Astrocyte of the cerebellum (primary cell): ENCODE measurements around the gene PPIC.
"Not testable (repeated sequence)": the region's sequence is repeated elsewhere in the genome, so short reads cannot be mapped to it uniquely, and the experiment has no call there.

Experiments
- DNase-seq: peaks from one replicate; pipeline ENCODE4 v3.0.0-alpha.2; 2011; ENCODE audit warnings: low read depth
- H3K4me3 ChIP-seq: 2 replicates; pipeline ENCODE4 v1.5.1; 2011; ENCODE audit warnings: mild to moderate bottlenecking, low read depth, low read length, moderate library complexity
- in situ Hi-C: cut with HindIII; loops from 2 replicates; pipeline ENCODE4 v1.10.0; 2017; ENCODE audit warnings: low sequenced_read_pairs
- TF ChIP-seq, protein P1 (sequence below): IDR thresholded peaks from 2 replicates; pipeline ENCODE4 v1.5.1; 2012; ENCODE audit warnings: low read length, low read depth, moderate library complexity, mild to moderate bottlenecking; ENCODE audit errors: missing control alignments

PPIC gene

DNA sequence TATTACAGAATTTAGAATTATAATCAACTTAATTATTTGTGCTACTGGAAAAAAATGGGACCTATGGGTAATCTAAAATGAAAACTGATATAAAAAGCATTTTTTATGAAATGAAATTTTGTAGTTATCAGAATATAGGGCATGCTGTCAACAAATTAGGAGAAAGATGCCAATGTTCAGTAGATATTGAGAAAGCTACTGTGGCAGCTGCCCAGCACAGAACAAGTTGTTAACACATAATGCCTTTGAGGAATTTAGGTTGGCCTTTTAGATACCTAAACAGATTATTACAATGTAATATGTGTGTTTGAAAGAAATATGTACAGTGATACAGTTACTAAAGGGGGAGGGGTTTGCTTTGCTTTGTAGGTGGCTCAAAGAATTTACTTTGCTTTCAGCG, 54.1 kb downstream of the PPIC start:
- in situ Hi-C loops: no loop called here
- H3K4me3 ChIP-seq: no peak overlapping the region
- TF ChIP-seq, protein P1, sequence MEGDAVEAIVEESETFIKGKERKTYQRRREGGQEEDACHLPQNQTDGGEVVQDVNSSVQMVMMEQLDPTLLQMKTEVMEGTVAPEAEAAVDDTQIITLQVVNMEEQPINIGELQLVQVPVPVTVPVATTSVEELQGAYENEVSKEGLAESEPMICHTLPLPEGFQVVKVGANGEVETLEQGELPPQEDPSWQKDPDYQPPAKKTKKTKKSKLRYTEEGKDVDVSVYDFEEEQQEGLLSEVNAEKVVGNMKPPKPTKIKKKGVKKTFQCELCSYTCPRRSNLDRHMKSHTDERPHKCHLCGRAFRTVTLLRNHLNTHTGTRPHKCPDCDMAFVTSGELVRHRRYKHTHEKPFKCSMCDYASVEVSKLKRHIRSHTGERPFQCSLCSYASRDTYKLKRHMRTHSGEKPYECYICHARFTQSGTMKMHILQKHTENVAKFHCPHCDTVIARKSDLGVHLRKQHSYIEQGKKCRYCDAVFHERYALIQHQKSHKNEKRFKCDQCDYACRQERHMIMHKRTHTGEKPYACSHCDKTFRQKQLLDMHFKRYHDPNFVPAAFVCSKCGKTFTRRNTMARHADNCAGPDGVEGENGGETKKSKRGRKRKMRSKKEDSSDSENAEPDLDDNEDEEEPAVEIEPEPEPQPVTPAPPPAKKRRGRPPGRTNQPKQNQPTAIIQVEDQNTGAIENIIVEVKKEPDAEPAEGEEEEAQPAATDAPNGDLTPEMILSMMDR: no peak
- DNase-seq: no peak

DNA sequence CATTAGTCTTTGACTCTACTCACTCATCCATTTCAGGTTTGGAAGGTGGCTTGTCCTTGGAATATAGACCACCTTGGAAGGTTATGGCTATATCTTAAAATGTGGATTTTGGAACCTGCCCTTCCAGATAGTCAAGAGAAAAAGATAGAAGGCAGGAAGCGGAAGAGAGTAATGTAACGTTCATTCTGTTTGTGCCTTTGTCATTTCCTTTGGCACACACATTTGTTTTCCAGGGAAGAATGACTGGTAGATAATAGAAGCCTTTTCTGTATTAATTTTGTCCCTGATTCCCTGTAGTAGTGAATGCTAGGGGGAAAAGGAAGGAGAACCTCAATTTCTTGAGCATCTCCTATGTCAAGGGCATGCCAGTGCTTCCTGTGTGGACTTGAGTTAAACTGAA, 54.7 kb downstream of the PPIC start:
- in situ Hi-C loops: no loop called here
- no peak for DNase-seq
- TF ChIP-seq, protein P1: no peak
- H3K4me3 ChIP-seq: no peak overlapping the region

DNA sequence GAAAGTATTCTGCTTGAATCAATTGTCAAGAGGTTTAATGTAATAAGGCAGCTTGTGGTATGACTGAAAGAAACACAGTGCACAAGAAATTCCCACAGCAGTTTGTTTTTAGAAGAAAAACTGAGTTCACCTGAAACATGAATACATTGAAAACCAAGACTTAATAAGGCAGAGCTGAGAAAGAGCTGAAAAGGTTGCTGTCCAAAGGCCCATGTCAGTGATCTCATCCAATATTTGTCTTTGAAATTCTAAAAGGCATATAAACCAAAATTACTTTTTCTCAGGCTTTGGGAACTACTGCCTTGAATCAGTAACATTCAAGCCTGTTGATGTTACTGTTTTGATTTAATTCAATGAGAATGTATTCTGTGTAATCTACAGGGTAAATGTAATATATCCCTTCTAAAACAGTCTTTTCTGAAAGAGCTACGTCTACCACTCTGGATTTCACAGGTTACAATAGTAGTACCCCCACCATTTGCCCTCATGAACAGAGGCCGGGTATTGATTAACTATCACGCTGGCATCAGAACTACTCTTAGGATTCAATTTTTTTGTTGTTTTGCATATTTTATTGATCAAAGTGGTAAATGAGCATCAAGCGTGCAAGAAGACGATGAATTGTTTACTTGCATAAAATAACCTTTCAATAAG, 57.8 kb downstream of the PPIC start:
- in situ Hi-C loops: no loop called here
- TF ChIP-seq, protein P1: no peak
- no peak overlapping the region for H3K4me3 ChIP-seq
- DNase-seq: no peak

DNA sequence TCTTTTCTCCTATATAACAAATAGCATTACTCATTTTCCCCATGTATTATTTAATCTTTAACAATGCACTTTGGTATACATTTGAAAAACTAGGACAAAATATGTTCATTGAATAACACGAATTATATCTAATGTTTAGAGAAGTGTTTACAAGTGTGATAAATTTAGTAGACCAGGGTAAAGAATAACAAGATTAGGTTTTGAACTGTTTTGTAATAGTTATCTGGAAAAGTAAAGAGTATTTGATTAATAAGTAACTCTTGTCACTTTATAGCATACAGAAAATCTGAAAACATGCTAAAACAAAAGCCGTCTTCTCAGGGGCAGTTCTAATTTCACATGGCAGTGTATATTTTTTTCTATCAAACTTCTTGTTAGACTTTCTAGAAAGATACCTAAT, 58.5 kb downstream of the PPIC start:
- in situ Hi-C loops: no loop called here
- H3K4me3 ChIP-seq: no peak overlapping the region
- DNase-seq: no peak
- TF ChIP-seq, protein P1: no peak

DNA sequence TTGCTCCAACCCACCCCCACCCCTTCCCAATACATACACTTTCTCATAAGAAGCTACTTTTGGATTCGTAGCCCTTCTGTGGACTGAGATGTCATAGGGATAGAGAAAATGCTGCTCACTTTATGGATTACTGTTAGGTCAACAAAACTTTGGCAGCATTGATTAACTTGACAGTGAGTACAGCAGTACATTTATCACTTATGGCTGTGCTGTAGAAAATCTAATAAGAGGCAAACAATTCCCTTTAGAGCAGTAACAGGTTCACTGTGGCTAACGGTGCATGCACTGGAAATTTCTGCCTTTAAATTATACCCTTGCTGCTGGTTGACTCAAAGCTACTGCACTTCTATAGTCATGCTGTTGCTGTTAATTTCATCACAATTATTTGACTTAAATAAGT, 59.2 kb downstream of the PPIC start:
- no peak for DNase-seq
- TF ChIP-seq, protein P1: no peak
- no peak overlapping the region for H3K4me3 ChIP-seq
- in situ Hi-C loops: no loop called here

DNA sequence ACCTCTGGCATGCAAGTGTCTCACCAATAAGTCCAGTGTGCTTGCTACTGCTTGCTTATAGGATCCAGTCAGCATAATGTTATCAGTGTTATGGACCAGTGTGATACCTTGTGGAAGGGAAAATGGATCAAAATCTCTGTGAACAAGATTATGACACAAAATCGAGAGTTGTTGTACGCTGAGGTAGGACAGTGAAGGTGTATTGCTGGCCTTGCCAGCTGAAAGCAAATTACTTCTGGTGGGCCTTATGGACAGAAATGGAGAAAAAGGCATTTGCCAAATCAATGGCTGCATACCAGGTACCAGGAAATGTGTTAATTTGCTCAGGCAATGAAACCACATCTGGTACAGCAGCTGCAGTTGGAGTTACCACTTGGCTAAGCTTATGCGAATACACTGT, 62.3 kb downstream of the PPIC start:
- H3K4me3 ChIP-seq, in situ Hi-C loops, DNase-seq: not testable (repeated sequence)

DNA sequence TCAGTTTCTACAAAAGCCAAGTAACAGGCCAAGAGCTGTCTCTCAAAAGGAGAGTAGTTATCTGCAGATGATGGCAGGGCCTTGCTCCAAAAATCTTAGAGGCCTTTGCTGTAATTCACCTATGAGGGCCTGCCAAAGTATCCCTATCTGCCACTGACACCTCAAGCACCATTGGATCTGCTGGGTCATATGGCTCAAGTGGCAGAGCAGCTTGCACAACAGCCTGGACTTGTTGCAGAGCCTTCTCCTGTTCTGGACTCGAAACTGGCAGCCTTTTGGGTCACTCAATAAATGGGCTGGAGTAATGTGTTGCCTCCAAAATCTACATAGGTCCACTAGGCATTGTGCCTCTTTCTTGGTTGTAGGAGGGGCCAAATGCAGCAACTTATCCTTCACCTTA, 62.8 kb downstream of the PPIC start:
- DNase-seq, in situ Hi-C loops, H3K4me3 ChIP-seq: not testable (repeated sequence)
